ENCODE measurements around the gene XRN2. TPM values are rescaled to one million over a fixed set of nuclear protein-coding genes. Genes with fewer than 3 reads are reported as not detected.
A peak's percentile ranks its signal among the peaks of the same experiment; 100 is the strongest.

Gene XRN2
- polyA plus RNA-seq, 3 donors = 53.1 to 111 (median 101) TPM

- DNase-seq = peak; percentile 14 to 35 (median 31)
- H2AFZ ChIP-seq (ENCODE audit: insufficient read depth, low read depth, low read length, poor library complexity, severe bottlenecking) = no peak overlapping the region
- H3K9me3 ChIP-seq (replicated peaks in 1 of 2; ENCODE audit: control insufficient read depth in 1 of 2, insufficient read depth in 1 of 2, low read length in 2 of 2) = no peaks in the 10 kb centered on the region
- peak overlapping the region; percentile 14 to 83 (median 68) for H3K27ac Mint-ChIP-seq
- H3K9me3 Mint-ChIP-seq = no peaks in the 10 kb centered on the region
- H3K27me3 Mint-ChIP-seq (ENCODE audit: low read depth in 3 of 3) = no peaks in the 10 kb centered on the region
- 67% methylated on average over 1 of the region's 3 CpGs for WGBS (ENCODE audit: insufficient coverage)
- TF ChIP-seq CTCF (IDR thresholded peaks at IDR 0.05) = no peak
- H3K79me2 ChIP-seq (ENCODE audit: insufficient read depth, low read length) = peaks cover 17% of the 10 kb centered on the region
- no peaks in the 10 kb centered on the region for H3K27me3 ChIP-seq (ENCODE audit: control insufficient read depth in 2 of 2, insufficient read depth in 2 of 2, low read length in 2 of 2)
- H3K4me3 ChIP-seq (replicated peaks in 1 of 3; ENCODE audit: low read depth in 2 of 3, low read length in 3 of 3) = no peak overlapping the region
- H3K27ac ChIP-seq (ENCODE audit: low read depth in 1 of 2, low read length in 2 of 2) = peak overlapping the region in 1 of 2 donors; percentile 68
- H3K9ac ChIP-seq (ENCODE audit: insufficient read depth, low read length, poor library complexity, severe bottlenecking) = no peak overlapping the region
- peaks cover 23% of the 10 kb centered on the region for H3K4me1 Mint-ChIP-seq
- H3K36me3 ChIP-seq (replicated peaks in 1 of 2; ENCODE audit: control insufficient read depth in 1 of 2, insufficient read depth in 2 of 2, low read length in 2 of 2) = peaks cover 74 to 85% of the 10 kb centered on the region in 2 donors
- peaks cover 9 to 12% of the 10 kb centered on the region in 2 donors for H3K4me1 ChIP-seq (ENCODE audit: control insufficient read depth in 1 of 2, insufficient read depth in 2 of 2, low read length in 2 of 2)
- H4K20me1 ChIP-seq (ENCODE audit: insufficient read depth, low read length) = peaks cover 90% of the 10 kb centered on the region
- intact Hi-C loops (cut with micrococcal nuclease) = no loop called here
- no peak overlapping the region for H3K4me3 Mint-ChIP-seq
- H3K36me3 Mint-ChIP-seq = peaks cover 74 to 75% of the 10 kb centered on the region in 2 donors
- H3K4me2 ChIP-seq (replicated peaks; ENCODE audit: extremely low read depth, low read length, poor library complexity, severe bottlenecking) = no peak overlapping the region
Measured at GRCh38 chr20:21339499-21339898, 36.4 kb downstream of the XRN2 start.

- Mint-ChIP-seq H3K36me3 (peaks cover 72% of the 10 kb centered on the region in 2 donors), H3K4me1 (peaks cover 23% of the 10 kb centered on the region), H3K27ac (no peak overlapping the region), H3K9me3 (no peaks in the 10 kb centered on the region), H3K27me3 (ENCODE audit: low read depth in 3 of 3) (no peaks in the 10 kb centered on the region), H3K4me3 (no peak overlapping the region)
- peaks cover 73 to 85% of the 10 kb centered on the region in 2 donors for H3K36me3 ChIP-seq (replicated peaks in 1 of 2; ENCODE audit: control insufficient read depth in 1 of 2, insufficient read depth in 2 of 2, low read length in 2 of 2)
- H3K79me2 ChIP-seq (ENCODE audit: insufficient read depth, low read length) = peaks cover 8% of the 10 kb centered on the region
- no peak for DNase-seq
- no peak overlapping the region for H3K27ac ChIP-seq (ENCODE audit: low read depth in 1 of 2, low read length in 2 of 2)
- intact Hi-C loops (cut with micrococcal nuclease) = no loop called here
- TF ChIP-seq CTCF (IDR thresholded peaks at IDR 0.05) = no peak
- no peak overlapping the region for H3K4me3 ChIP-seq (replicated peaks in 1 of 3; ENCODE audit: low read depth in 2 of 3, low read length in 3 of 3)
- WGBS (ENCODE audit: insufficient coverage) = no CpG with 5 or more reads among the region's 3 CpGs
- H3K27me3 ChIP-seq (ENCODE audit: control insufficient read depth in 2 of 2, insufficient read depth in 2 of 2, low read length in 2 of 2) = no peaks in the 10 kb centered on the region
- no peak overlapping the region for H3K4me2 ChIP-seq (replicated peaks; ENCODE audit: extremely low read depth, low read length, poor library complexity, severe bottlenecking)
- no peak overlapping the region for H3K9ac ChIP-seq (ENCODE audit: insufficient read depth, low read length, poor library complexity, severe bottlenecking)
- no peak overlapping the region for H2AFZ ChIP-seq (ENCODE audit: insufficient read depth, low read depth, low read length, poor library complexity, severe bottlenecking)
- peaks cover 9 to 12% of the 10 kb centered on the region in 2 donors for H3K4me1 ChIP-seq (ENCODE audit: control insufficient read depth in 1 of 2, insufficient read depth in 2 of 2, low read length in 2 of 2)
- peaks cover 78% of the 10 kb centered on the region for H4K20me1 ChIP-seq (ENCODE audit: insufficient read depth, low read length)
- no peaks in the 10 kb centered on the region for H3K9me3 ChIP-seq (replicated peaks in 1 of 2; ENCODE audit: control insufficient read depth in 1 of 2, insufficient read depth in 1 of 2, low read length in 2 of 2)
Measured at GRCh38 chr20:21340991-21341697, 38.0 kb downstream of the XRN2 start.

Data from CD14-positive monocyte (primary cell).